Fibroblast of lung (primary cell): ENCODE data around the gene MISFA. TPM values are rescaled to one million over a fixed set of nuclear protein-coding genes. Genes with fewer than 3 reads are reported as not detected.
"Not testable (repeated sequence)": the region's sequence is repeated elsewhere in the genome, so short reads cannot be mapped to it uniquely, and the experiment has no call there.

Source experiments
- DNase-seq, 2 donors: peaks; one replicate each; pipeline versions ENCODE4 v3.0.0 to v3.0.0-alpha.2; 2010; ENCODE audit warnings: low read depth in 2 of 2
- H2AFZ ChIP-seq: 2 replicates; pipeline ENCODE4 v1.5.1; 2012; ENCODE audit warnings: low read length, control low read depth, inconsistent platforms
- H3K27ac ChIP-seq: 2 replicates; pipeline ENCODE4 v1.5.1; 2011; ENCODE audit warnings: low read length, control low read depth; ENCODE audit not compliant: insufficient read depth
- H3K27me3 ChIP-seq: 2 replicates; pipeline ENCODE4 v1.5.1; 2011; ENCODE audit warnings: mild to moderate bottlenecking, low read length; ENCODE audit not compliant: control insufficient read depth, insufficient read depth
- H3K36me3 ChIP-seq: 2 replicates; pipeline ENCODE4 v1.5.1; 2011; ENCODE audit warnings: low read length; ENCODE audit not compliant: control insufficient read depth, insufficient read depth
- H3K4me1 ChIP-seq: 2 replicates; pipeline ENCODE4 v1.5.1; 2011; ENCODE audit warnings: low read length; ENCODE audit not compliant: control insufficient read depth, insufficient read depth; ENCODE audit errors: extremely low read depth
- H3K4me2 ChIP-seq: 2 replicates; pipeline ENCODE4 v1.5.1; 2011; ENCODE audit warnings: low read length, control low read depth; ENCODE audit not compliant: insufficient read depth; ENCODE audit errors: extremely low read depth
- H3K4me3 ChIP-seq, 4 experiments: fragments of 200-600 bp in 1 of 4; sonication (generic) in 1 of 4; replicated peaks in 1 of 4; 2 replicates each; pipeline ENCODE4 v1.5.1; 2011 to 2016; ENCODE audit warnings: low read length in 4 of 4, low read depth in 3 of 4, mild to moderate bottlenecking in 3 of 4, control low read depth in 2 of 4, inconsistent platforms in 1 of 4, mixed read lengths in 1 of 4; ENCODE audit not compliant: insufficient read depth in 1 of 4; ENCODE audit errors: control extremely low read depth in 1 of 4
- H3K79me2 ChIP-seq: 2 replicates; pipeline ENCODE4 v1.5.1; 2012; ENCODE audit warnings: mild to moderate bottlenecking, low read length, inconsistent platforms; ENCODE audit not compliant: control insufficient read depth, insufficient read depth
- H3K9ac ChIP-seq: 2 replicates; pipeline ENCODE4 v1.5.1; 2011; ENCODE audit warnings: mild to moderate bottlenecking, low read length, control low read depth; ENCODE audit not compliant: insufficient read depth
- H3K9me3 ChIP-seq: 2 replicates; pipeline ENCODE4 v1.5.1; 2012; ENCODE audit warnings: low read depth, low read length; ENCODE audit not compliant: control insufficient read depth, insufficient read depth
- H4K20me1 ChIP-seq: 2 replicates; pipeline ENCODE4 v1.5.1; 2011; ENCODE audit warnings: low read length; ENCODE audit not compliant: control insufficient read depth, insufficient read depth; ENCODE audit errors: extremely low read depth
- EZH2 ChIP-seq: IDR thresholded peaks from 2 replicates; pipeline ENCODE4 v1.5.1; 2012; ENCODE audit warnings: low read length, control low read depth, mild to moderate bottlenecking; ENCODE audit errors: missing control alignments
- polyA plus RNA-seq, 2 donors: library from polyadenylated mRNA; depleted of rRNA in 1 of 2; stranded (reverse) in 1 of 2; unstranded in 1 of 2; fragments of >200 nt; gene quantifications; 2 replicates each; pipeline ENCODE4 v1.2.1, GENCODE V29; 2011 to 2012; ENCODE audit warnings: missing spikeins in 1 of 2
- total RNA-seq: library from RNA; depleted of rRNA; stranded (reverse); fragments of >200 nt; gene quantifications from 2 replicates; pipeline ENCODE4 v1.2.1, GENCODE V29; 2014
- TF ChIP-seq, protein P1 (sequence below), 2 donors: IDR thresholded peaks in 1 of 2; conservative IDR thresholded peaks in 1 of 2; 1 replicate in 1 of 2; 2 replicates in 1 of 2; pipeline ENCODE4 v1.5.1; 2011 to 2012; ENCODE audit warnings: low read length in 2 of 2, control low read depth in 1 of 2, inconsistent platforms in 1 of 2, low read depth in 1 of 2, mild to moderate bottlenecking in 1 of 2

The MISFA gene
- total and polyA plus RNA-seq, 2 donors (not counting 1 experiment from before 2014, with no cell fraction given), result 0.50 to 1.4 TPM

DNA sequence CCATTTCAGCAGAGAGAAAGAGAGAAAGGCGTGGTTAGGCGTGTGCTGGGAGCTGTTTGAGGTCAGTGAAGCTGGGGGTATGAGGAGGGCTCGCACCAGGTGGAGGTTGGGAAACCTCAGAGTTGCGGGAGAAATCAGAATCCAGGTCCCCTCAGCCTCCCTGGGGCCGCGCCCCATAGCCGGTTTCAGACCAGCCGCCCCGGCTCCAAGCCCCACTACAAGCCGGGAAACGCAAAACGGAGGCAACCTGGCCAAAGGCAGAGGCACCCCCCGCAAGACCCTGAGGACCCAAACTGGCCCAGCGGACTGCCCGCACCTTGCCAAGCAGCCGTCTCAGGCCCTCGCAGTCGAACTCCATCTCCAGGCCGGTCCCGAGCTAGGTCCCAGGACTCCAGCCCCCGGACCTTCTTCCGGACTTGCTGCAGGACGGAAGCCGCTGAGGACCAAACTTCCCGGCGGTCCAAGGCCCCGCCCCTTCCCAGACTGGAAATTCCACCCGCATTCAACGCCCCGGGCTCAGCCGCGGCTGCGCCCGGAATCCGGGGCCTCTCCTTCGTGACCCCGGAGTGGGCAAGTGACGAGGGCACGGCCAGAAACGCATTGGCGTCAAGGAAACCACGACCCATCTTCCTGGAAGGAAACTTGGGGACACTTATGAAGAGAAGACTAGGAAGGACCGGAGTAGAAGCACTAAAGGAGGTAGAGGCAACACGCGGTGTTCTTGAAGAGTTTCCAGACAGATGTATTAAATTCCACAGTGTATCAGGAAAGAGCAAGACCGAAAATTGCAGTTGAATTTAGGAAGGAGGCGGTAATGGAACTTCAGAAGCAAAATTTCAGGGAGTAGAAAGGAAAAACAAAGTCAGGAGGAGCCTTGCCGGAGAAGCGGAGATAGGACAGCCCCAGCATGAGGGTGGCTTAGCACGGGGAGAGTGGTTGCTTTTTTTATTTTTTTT is 11.0 kb upstream of the MISFA start, which contains the start of gene UEVLD:
TSS of gene UEVLD (minus strand) at position 438 of the 956 bp plus-strand sequence. CDS start at position 358, 80 bp downstream.
- H3K4me1 ChIP-seq, result peaks cover 8% of the 10 kb centered on the region
- no peak for TF ChIP-seq EZH2
- TF ChIP-seq, protein P1, sequence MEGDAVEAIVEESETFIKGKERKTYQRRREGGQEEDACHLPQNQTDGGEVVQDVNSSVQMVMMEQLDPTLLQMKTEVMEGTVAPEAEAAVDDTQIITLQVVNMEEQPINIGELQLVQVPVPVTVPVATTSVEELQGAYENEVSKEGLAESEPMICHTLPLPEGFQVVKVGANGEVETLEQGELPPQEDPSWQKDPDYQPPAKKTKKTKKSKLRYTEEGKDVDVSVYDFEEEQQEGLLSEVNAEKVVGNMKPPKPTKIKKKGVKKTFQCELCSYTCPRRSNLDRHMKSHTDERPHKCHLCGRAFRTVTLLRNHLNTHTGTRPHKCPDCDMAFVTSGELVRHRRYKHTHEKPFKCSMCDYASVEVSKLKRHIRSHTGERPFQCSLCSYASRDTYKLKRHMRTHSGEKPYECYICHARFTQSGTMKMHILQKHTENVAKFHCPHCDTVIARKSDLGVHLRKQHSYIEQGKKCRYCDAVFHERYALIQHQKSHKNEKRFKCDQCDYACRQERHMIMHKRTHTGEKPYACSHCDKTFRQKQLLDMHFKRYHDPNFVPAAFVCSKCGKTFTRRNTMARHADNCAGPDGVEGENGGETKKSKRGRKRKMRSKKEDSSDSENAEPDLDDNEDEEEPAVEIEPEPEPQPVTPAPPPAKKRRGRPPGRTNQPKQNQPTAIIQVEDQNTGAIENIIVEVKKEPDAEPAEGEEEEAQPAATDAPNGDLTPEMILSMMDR (conservative IDR thresholded peaks at IDR 0.05 in 1 of 2, IDR thresholded peaks at IDR 0.05 in 1 of 2; ENCODE audit: low read depth in 1 of 2, low read length in 2 of 2), result no peak
- peak within 1 kb of the TSS; percentile 94 for H3K9ac ChIP-seq
- no peaks in the 10 kb centered on the region for H3K36me3 ChIP-seq
- H3K27me3 ChIP-seq, result no peaks in the 10 kb centered on the region
- H4K20me1 ChIP-seq, result no peaks in the 10 kb centered on the region
- DNase-seq, result peak; percentile 92
- H3K27ac ChIP-seq, result peak within 1 kb of the TSS; percentile 85
- H3K4me2 ChIP-seq, result peak within 1 kb of the TSS; percentile 100
- H3K79me2 ChIP-seq, result peaks cover 31% of the 10 kb centered on the region
- H2AFZ ChIP-seq, result peak within 1 kb of the TSS; percentile 96
- H3K9me3 ChIP-seq, result no peaks in the 10 kb centered on the region
- peak within 1 kb of the TSS; percentile 91 to 96 (median 92) for H3K4me3 ChIP-seq

DNA sequence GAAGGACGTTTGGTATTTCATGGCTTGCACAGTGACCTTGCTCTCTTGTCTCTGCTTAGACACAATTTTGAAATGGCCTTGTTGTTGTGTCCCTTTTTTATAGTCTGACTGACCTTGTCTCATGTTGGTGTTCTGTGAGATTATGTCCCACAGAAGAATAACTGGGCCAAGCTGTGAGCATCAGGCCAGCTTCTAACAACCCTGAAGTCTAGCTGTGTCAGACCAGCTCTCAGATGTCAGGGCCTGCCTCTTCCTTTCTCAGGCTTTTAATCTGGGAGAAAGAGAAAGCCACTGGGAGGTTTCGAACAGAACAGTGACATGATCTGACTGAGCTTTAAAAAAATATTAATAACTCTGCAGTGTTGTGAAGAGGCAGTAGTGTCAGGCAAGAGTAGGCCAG is 9.0 kb upstream of the MISFA start:
- Histone ChIP-seq H3K4me2 (no peak overlapping the region), H3K9me3 (no peaks in the 10 kb centered on the region)
- no peak for DNase-seq

DNA sequence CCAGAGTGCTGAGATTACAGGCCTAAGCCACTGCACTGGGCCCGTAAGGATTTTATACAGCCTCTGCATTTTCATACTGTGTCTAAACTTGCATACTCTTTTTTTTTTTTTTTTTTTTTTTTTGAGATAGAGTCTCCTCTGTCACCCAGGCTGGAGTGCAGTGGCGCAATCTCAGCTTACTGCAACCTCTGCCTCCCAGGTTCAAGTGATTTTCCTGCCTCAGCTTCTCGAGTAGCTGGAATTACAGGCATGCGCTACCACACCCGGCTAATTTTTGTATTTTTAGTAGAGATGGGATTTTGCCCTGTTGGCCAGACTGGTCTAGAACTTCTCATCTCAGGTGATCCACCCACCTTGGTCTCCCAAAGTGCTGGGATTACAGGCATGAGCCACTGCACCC is 5.5 kb upstream of the MISFA start:
- not testable (repeated sequence) for H3K9ac ChIP-seq, H3K9me3 ChIP-seq, H4K20me1 ChIP-seq, H3K27me3 ChIP-seq, H3K4me3 ChIP-seq, H3K36me3 ChIP-seq, DNase-seq, H3K27ac ChIP-seq, H3K4me1 ChIP-seq, H3K4me2 ChIP-seq, H2AFZ ChIP-seq
- H3K79me2 ChIP-seq, result peaks cover 13% of the 10 kb centered on the region

More for the DNA sequence above, 9.0 kb upstream of the MISFA start:
- Histone ChIP-seq H3K36me3 (no peaks in the 10 kb centered on the region), H3K9ac (no peak overlapping the region), H2AFZ (no peak overlapping the region), H3K79me2 (peaks cover 29% of the 10 kb centered on the region), H3K4me1 (peaks cover 8% of the 10 kb centered on the region), H3K27ac (no peak overlapping the region), H3K27me3 (no peaks in the 10 kb centered on the region), H4K20me1 (no peaks in the 10 kb centered on the region), H3K4me3 (peak overlapping the region in 1 of 4 experiments; percentile 20)
- no peak for TF ChIP-seq EZH2
- TF ChIP-seq, protein P1 (conservative IDR thresholded peaks at IDR 0.05 in 1 of 2, IDR thresholded peaks at IDR 0.05 in 1 of 2; ENCODE audit: low read depth in 1 of 2, low read length in 2 of 2), result no peak
